Measurements from ENCODE around the gene ENOX2. TPM values are rescaled to one million over a fixed set of nuclear protein-coding genes. Genes with fewer than 3 reads are reported as not detected.
A peak's percentile ranks its signal among the peaks of the same experiment; 100 is the strongest.

ENOX2 gene
- total and polyA plus RNA-seq, 7 donors, result 4.7 to 13.4 (median 10.5) TPM

DNA sequence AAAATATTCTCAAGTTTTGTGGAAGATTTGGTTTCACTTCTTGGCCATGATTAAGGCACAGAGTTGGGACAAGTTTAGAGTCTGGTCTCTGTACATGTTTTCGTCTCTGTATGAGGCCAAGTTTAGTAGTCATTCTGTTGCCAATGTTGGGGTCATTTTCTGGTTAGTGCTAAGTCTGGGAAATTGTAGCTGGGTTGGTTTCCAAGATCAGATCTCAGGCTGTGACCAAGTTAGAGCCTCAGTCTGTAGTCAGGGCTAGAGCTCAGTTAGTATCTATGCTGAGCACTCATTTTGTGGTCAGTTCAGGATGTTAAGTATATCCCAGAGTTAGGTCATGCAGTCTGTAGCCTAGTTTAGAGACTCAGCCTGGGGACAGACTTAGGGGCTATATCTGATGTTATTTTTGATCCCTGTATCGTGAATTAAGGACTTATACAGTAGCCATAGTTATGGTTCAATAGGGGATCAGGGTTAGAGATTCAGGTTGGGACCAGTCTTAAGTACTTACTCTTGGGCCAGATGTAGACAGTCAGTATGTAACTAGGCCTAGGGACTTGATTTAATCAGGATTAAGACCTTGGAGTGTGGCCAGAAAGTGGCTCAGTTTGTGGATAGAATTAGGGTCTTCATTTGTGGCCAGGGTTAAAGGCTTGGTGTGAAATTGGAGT is 6.6 kb upstream of the ENOX2 start:
- ATAC-seq (peak in 1 of 4 donors; percentile 77), DNase-seq (no peak)
- no peaks in the 10 kb centered on the region for H3K36me3 ChIP-seq (ENCODE audit: insufficient read depth in 1 of 2, low read depth in 1 of 2)
- H3K27me3 ChIP-seq (ENCODE audit: insufficient read depth in 3 of 3, low read length in 2 of 3), result peaks cover 0 to 9% (median 0%) of the 10 kb centered on the region in 3 donors
- H3K27ac ChIP-seq, result peak overlapping the region; percentile 58
- no peaks in the 10 kb centered on the region for H3K4me1 ChIP-seq
- intact Hi-C loops (cut with DNase I), result loop anchor here (10.0 kb wide), 2 partner anchors 375 to 1305 kb away; no protein-coding TSS in a partner anchor
- no peaks in the 10 kb centered on the region for H3K9me3 ChIP-seq
- WGBS, 3 donors, result 38 to 83% (median 47%) methylated on average over 2 of the region's 2 CpGs
- TF ChIP-seq, protein P1, sequence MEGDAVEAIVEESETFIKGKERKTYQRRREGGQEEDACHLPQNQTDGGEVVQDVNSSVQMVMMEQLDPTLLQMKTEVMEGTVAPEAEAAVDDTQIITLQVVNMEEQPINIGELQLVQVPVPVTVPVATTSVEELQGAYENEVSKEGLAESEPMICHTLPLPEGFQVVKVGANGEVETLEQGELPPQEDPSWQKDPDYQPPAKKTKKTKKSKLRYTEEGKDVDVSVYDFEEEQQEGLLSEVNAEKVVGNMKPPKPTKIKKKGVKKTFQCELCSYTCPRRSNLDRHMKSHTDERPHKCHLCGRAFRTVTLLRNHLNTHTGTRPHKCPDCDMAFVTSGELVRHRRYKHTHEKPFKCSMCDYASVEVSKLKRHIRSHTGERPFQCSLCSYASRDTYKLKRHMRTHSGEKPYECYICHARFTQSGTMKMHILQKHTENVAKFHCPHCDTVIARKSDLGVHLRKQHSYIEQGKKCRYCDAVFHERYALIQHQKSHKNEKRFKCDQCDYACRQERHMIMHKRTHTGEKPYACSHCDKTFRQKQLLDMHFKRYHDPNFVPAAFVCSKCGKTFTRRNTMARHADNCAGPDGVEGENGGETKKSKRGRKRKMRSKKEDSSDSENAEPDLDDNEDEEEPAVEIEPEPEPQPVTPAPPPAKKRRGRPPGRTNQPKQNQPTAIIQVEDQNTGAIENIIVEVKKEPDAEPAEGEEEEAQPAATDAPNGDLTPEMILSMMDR (IDR thresholded peaks at IDR 0.05), result no peak
- H3K4me3 ChIP-seq, result no peak overlapping the region

DNA sequence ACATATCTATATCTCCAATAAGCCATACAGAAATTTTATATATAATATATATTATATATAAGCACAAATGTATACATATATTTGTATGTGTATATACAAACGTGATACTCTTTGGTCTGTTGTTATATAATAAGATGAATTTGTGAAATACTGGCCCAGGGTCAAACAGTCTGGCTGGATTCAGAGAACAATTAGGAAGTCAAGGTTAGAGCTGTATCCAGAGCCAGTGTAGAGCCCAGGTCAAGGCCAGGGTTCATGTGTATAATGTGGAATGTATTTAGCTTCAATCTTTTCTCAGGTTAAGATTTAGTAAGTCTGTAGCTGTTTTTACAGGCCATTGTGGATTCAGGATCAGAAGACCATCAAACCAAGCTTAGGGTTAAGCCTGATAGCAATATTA is 3.8 kb upstream of the ENOX2 start:
- Histone ChIP-seq H3K27ac (no peak overlapping the region), H3K4me3 (no peak overlapping the region), H3K4me1 (no peaks in the 10 kb centered on the region), H3K9me3 (no peaks in the 10 kb centered on the region), H3K36me3 (ENCODE audit: insufficient read depth in 1 of 2, low read depth in 1 of 2) (no peaks in the 10 kb centered on the region), H3K27me3 (ENCODE audit: insufficient read depth in 3 of 3, low read length in 2 of 3) (peaks cover 0 to 12% (median 0%) of the 10 kb centered on the region in 3 donors)
- intact Hi-C loops (cut with DNase I), result no loop called here
- ATAC-seq (no peak), DNase-seq (no peak)
- TF ChIP-seq, protein P1 (IDR thresholded peaks at IDR 0.05), result no peak
- 36 to 81% (median 74%) methylated on average over 1 of the region's 1 CpG for WGBS, 3 donors

GRCh38 chrX:130902446-130902782 is 595 bp downstream of the ENOX2 start:
- DNase-seq (no peak), ATAC-seq (peak in 1 of 4 donors; percentile 2)
- TF ChIP-seq, protein P1 (IDR thresholded peaks at IDR 0.05), result no peak
- H3K4me1 ChIP-seq, result no peaks in the 10 kb centered on the region
- peaks cover 0 to 14% of the 10 kb centered on the region in 2 donors for H3K36me3 ChIP-seq (ENCODE audit: insufficient read depth in 1 of 2, low read depth in 1 of 2)
- H3K9me3 ChIP-seq, result no peaks in the 10 kb centered on the region
- H3K27ac ChIP-seq, result peak overlapping the region; percentile 90
- intact Hi-C loops (cut with DNase I), result loop anchor here in 1 of 2 donors (5.0 kb wide), 1 partner anchor 500 kb away; the partner anchor contains the start of gene RBMX2
- peak overlapping the region; percentile 78 for H3K4me3 ChIP-seq
- 0 to 19% (median 1%) methylated on average over 7 to 11 of the region's 11 CpGs for WGBS, 3 donors
- peaks cover 0 to 12% (median 0%) of the 10 kb centered on the region in 3 donors for H3K27me3 ChIP-seq (ENCODE audit: insufficient read depth in 3 of 3, low read length in 2 of 3)

GRCh38 chrX:130896802-130897501 is 6.1 kb downstream of the ENOX2 start:
- ATAC-seq (peak in 1 of 4 donors; percentile 31), DNase-seq (no peak)
- Histone ChIP-seq H3K27ac (no peak overlapping the region), H3K27me3 (ENCODE audit: insufficient read depth in 3 of 3, low read length in 2 of 3) (no peaks in the 10 kb centered on the region), H3K36me3 (ENCODE audit: insufficient read depth in 1 of 2, low read depth in 1 of 2) (peaks cover 0 to 14% of the 10 kb centered on the region in 2 donors), H3K9me3 (no peaks in the 10 kb centered on the region), H3K4me3 (no peak overlapping the region), H3K4me1 (no peaks in the 10 kb centered on the region)
- WGBS, 3 donors, result 61 to 74% (median 63%) methylated on average over 9 of the region's 9 CpGs
- TF ChIP-seq, protein P1 (IDR thresholded peaks at IDR 0.05), result no peak
- intact Hi-C loops (cut with DNase I), result no loop called here

Measured in psoas muscle (tissue), 8 donors.